ENCODE measurements around the gene YPEL3.

YPEL3 gene

DNA sequence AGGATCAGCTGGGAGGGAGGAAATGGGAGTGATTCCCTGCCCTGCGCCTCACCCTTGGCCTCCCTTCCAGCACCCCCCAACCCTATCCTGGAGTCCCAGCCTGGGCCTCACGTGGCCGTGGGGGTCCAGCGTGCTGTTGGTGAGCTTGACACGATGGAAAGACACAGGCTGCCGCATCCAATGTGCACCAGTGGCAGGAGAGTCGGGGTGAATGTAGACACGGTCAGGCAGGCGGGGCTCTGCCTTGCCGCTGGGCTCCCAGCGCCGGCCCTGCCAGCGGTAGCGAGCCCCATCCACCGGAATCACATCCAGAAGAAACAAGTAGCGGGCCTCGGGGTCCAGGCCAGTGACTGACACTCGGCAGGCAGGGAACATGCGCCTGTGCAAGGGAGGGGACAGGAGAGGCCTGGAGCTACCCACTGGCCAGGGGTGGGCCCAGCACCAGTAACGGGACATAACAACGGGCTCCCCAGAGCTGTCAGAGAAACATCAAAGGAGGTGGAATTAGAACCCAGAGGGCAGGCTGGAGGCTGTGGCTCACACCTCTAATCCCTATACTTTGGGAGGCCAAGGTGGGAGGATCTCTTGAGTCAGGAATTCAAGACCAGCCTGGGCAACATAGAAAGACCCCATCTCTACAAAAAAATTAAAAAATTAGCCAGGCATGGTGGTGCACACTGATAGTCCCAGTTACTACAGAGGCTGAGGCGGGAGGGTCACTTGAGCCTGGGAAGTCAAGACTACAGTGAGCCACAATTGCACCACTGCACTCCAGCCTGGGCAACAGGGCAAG, 7.0 kb downstream of the YPEL3 start:
- DNase-seq: no peak

DNA sequence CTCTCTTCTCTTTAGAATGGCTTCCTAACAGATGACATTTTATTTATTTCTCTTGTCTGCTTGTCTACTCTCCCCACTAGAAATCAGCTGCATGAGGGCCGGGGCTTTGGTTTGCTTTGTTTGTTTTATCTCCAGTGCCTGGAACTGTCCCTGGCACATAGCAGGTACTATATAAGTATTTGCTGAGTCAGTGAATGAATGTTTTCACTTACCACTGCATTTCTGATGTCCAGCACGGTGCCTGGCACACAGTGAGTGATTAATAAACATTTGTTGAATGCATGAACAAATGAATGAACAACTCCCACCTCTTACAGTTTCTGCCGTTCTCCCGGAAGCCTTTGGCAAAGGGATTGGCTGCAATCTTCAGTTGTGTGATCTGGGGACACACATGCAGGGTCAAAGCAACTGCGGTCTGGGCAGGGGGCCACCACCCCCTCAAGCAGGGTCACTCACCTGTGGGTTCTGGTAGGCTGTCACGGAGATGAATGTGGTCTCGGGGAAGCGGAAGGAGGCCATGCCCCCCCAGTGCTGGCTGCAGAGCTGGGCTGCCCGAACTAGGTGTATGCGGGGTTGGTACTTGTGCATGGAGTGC, 7.7 kb downstream of the YPEL3 start:
- no peak for DNase-seq

DNA sequence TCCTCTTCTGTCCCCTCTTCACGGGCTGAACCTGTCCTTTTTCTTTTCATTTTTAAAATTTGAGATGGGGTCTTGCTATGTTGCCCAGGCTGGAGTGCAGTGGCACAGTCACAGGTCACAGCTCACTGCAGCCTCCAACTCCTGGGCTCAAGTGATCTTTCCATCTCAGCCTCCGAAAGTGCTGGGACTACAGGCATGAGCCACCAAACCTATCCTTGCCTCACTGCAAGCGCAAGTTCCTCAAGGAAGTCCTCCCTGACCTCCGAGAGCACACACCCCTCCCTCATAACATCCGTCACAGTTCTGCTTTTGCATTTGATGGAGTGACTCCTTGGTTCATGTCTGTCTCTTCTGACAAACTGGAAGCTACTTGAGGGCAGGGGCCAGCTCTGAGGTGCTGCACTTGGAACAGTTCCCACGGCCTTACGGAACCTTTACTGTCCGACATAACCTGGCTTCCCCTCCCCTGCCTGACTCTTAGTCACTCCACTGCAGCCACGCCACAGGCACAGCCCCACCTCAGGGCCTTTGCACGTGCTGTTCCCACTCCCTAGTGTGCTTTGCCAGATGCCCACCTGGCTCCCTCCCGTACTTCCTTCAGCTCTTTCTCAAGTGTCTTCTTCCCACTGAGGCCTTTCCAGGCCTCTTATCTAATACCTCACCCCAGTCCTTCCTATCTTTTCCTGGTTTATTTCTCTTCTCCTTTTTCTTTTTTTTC, 8.7 kb downstream of the YPEL3 start:
- DNase-seq: no peak

DNA sequence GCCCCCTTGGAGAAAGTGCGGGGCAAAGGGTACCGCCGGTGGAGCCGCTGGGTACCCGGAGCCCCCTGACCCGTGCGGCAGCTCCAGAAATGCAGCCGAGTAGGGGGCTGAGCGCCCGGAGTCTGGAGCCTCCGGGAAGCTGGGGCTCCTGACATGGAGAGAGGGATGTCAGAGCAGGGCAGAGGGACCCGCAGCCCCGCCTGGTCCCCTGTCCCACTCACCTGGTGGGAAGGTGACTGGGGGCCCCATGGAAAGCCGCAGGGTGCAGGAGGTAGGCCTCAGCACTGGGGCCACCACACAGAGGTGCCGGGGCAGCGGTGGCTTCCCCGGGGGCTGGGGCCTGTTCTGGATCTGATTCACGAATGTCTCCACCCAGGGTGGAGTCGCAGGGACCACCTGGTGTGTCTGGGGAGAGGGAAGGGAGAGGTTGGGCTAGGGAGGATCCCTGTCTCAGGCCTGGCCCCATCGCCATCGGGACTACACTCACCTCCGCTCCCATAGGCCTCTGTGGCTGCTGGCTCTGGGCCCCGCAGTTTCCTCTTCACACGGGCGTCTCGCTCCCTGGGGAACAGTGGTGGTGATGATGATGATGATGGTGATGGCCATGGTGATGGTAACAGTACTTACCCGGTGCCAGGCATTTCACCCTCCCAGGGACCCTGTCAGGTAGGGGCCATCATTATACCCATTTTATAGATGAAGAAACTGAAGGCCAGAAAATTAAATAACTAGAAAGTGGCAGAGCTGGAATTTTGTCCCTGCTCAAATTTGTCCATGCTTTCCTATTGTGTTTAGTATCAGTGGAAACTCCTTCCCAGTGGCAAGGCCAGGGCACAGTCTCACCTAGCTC, 9.5 kb downstream of the YPEL3 start:
- no peak for DNase-seq

DNA sequence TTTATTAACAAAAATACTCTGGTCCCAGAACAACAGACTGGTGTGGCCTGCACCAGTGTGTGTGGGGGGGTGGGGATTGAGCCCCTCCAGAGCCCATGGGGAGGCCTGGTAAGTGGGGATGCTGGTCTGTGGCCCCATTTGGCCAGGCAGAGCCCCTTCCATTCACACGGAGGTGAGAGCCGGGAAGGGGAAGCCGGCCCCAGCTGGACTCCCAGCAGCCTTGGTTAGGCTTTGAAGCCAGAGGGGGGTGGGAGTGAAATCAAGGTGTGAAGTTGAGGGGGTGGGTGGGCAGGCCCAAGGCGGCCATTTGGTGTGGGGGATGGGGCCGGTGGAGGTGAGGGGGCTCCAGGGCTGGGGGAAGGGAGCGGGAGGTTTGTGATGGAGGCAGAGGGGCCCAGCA, 10.2 kb downstream of the YPEL3 start:
- no peak for DNase-seq

- DNase-seq: no peak
These were observed 10.8 kb downstream of the YPEL3 start for GRCh38 chr16:30085247-30085646.

- DNase-seq: no peak
These were observed 11.2 kb downstream of the YPEL3 start for GRCh38 chr16:30084816-30085159.

DNA sequence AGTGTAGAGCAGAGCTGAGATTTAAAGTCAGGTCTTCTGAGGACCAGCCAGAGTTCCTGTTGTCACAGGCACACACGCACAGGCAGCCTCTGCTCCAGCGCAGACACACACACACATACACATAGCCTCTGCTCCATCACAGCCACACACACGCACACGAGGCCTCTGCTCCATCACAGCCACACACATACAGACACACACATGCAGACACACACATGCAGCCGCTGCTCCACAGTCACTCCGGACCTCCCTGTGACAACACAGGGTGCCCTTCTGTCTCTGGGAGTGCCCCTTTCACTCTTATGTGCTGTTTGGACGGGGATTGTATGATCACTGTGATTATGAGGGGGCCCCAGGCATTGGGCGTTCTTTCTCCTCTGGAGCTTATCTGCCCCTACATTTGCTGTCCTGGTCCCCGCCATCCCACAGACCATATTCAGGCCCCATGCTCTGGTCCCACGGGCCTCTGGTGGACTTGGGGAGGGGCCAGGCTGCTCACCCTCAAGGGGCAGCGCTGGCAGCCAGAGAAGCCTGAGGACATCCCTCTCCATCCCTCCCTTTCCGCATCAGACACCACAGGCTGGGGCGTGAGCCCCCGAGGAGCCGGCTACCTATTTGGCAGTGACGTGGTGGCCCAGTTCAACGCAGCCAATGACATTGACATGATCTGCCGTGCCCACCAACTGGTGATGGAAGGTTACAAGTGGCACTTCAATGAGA, 11.8 kb downstream of the YPEL3 start:
- DNase-seq: no peak

DNA sequence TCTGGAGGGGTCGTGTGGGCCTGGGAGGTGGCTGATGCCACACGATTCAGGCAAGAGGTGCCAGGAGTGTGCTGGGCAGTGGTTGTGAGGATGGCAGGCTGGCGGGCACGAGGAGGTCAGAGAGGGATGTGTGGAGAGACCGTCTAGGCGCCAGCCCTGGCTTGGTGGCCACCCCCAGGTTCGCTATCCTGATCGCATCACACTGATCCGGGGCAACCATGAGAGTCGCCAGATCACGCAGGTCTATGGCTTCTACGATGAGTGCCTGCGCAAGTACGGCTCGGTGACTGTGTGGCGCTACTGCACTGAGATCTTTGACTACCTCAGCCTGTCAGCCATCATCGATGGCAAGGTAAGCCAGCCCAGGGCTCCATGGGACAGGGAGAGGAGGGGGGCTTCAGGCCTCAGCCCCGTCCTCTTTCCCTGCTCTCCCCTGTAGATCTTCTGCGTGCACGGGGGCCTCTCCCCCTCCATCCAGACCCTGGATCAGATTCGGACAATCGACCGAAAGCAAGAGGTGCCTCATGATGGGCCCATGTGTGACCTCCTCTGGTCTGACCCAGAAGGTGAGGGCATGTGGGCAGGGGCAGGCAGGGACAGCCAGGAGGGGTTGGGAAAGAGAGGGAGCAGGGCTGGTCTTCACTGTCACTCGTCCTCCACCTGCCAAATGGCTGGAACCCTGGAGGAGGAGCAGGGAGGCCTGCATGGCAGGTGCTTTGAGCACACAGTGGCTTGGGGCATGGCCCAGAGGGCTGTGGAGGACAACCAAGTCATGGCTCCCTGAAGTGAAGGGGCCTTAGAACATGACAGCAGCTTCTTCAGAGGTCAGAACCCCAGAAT, 12.6 kb downstream of the YPEL3 start:
- DNase-seq: no peak

- DNase-seq: no peak
These were observed 13.4 kb downstream of the YPEL3 start for GRCh38 chr16:30082545-30083090.

- no peak for DNase-seq
These were observed 16.5 kb downstream of the YPEL3 start for GRCh38 chr16:30079480-30079879.

DNA sequence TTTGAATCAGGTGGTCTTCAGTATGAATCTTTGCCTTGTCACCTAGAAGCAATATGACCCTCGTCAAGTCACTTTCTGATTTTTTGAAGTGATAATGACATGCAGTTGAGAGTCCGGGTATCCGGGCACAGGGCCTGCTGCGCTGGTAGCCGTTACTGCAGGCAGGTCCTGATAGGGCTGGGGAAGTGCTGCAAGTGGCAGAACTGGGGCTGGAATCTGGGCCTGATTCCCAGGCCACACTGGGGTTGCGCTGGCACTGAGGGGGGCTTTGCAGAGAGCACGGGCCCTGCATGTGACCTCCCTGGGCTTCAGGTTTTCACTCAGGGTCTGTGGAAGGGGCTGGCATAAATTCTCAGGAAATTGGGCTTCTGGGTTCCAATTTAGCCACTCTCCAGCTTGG, 17.3 kb downstream of the YPEL3 start:
- no peak for DNase-seq

- no peak for DNase-seq
These were observed 18.4 kb downstream of the YPEL3 start for GRCh38 chr16:30077656-30078055.

- DNase-seq: no peak
These were observed 19.7 kb downstream of the YPEL3 start for GRCh38 chr16:30076276-30076791.

- DNase-seq: peak; percentile 95
These were observed 20.3 kb downstream of the YPEL3 start, which contains the start of gene PPP4C for GRCh38 chr16:30075503-30076275. PPP4C (plus strand) TSS chr16:30075994; CDS start chr16:30076378, 384 bp downstream.

DNA sequence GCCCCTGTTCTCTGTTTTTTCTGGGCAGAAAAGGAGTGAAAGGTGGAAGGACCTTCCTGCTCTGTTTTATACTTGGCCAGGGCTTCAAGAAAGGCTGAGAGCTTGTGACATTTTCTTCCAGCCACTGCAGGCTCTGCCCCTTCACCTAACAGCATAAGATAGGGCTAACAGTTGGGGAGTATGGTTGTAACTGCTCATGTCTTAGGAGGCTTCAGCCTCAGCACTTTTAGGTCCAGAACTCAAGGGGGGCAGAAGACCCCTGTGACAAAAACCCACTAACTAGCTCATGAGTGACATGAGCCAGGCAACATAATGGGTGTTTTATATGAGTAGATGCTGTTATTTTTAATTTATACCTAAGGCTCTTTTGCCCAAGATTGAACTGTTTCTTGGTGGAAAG, 25.5 kb downstream of the YPEL3 start:
- DNase-seq: no peak

- DNase-seq: no peak
These were observed 26.2 kb downstream of the YPEL3 start for GRCh38 chr16:30069611-30070462.

DNA sequence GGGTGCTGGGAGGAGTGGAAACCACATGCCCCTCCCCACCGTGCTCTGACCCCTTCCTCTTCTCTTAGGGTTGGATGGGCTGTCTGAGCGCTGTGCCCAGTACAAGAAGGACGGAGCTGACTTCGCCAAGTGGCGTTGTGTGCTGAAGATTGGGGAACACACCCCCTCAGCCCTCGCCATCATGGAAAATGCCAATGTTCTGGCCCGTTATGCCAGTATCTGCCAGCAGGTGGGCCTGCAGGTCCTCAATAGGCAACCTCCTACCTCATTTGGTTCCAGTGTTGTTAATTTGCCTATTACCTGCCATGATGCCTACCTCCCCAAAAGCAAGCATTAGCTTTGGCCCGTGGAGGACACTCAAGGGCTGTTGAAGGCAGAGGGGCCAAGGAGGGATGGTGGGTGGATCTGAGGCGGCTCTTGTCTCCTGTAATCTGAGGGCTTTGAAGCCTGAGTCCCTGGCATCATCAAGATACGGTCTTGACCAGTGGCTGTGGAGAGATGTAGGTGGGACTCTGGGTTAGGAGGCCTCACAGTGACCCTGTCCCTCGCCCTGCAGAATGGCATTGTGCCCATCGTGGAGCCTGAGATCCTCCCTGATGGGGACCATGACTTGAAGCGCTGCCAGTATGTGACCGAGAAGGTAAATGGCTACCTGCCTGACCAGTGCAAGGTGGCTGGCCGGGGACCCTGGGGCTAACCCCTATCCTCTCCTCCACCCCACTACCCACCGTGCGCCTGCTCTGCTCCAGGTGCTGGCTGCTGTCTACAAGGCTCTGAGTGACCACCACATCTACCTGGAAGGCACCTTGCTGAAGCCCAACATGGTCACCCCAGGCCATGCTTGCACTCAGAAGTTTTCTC, 27.0 kb downstream of the YPEL3 start:
- DNase-seq: peak; percentile 17

All from NCI-H345 (cell line).